ENCODE data around the gene FBXW5. TPM values are rescaled to one million over a fixed set of nuclear protein-coding genes. Genes with fewer than 3 reads are reported as not detected.
A peak's percentile ranks its signal among the peaks of the same experiment; 100 is the strongest.

The FBXW5 gene
- total RNA-seq, 1 experiment from 2014 or later, result 66.8 TPM

- intact Hi-C loops (cut with micrococcal nuclease; ENCODE audit: unreplicated experiment), result no loop called here
- peaks cover 18% of the 10 kb centered on the region for H3K4me1 ChIP-seq
- CTCF ChIA-PET, result no interaction called here
- Mint-ChIP-seq H3K36me3 (ENCODE audit: insufficient read depth, unreplicated experiment) (peaks cover 11% of the 10 kb centered on the region), H3K4me3 (ENCODE audit: unreplicated experiment) (no peak overlapping the region), H3K27ac (ENCODE audit: unreplicated experiment) (peak overlapping the region; percentile 15), H3K9me3 (ENCODE audit: unreplicated experiment) (no peaks in the 10 kb centered on the region), H3K4me1 (ENCODE audit: low read depth, unreplicated experiment) (no peaks in the 10 kb centered on the region), H3K27me3 (ENCODE audit: insufficient read depth, unreplicated experiment) (no peaks in the 10 kb centered on the region)
- H3K27me3 ChIP-seq (replicated peaks; ENCODE audit: control insufficient read depth, insufficient read depth, low read length), result no peaks in the 10 kb centered on the region
- POLR2A ChIA-PET, result no interaction called here
- no peaks in the 10 kb centered on the region for H3K9me3 ChIP-seq
- no peak for DNase-seq
- H3K4me3 ChIP-seq (ENCODE audit: low read depth, low read length), result no peak overlapping the region
- H3K36me3 ChIP-seq (ENCODE audit: control insufficient read depth, insufficient read depth, low read length), result no peaks in the 10 kb centered on the region
- BruUV-seq (replicated peaks), result no TSS peak
- no peak for TF ChIP-seq CTCF (IDR thresholded peaks at IDR 0.05; ENCODE audit: insufficient read depth in 1 of 2, low read depth in 1 of 2, low read length in 1 of 2, severe bottlenecking in 1 of 2, unreplicated experiment in 1 of 2)
Observed at GRCh38 chr9:136963341-136963740, 18.8 kb upstream of the FBXW5 start.

DNA sequence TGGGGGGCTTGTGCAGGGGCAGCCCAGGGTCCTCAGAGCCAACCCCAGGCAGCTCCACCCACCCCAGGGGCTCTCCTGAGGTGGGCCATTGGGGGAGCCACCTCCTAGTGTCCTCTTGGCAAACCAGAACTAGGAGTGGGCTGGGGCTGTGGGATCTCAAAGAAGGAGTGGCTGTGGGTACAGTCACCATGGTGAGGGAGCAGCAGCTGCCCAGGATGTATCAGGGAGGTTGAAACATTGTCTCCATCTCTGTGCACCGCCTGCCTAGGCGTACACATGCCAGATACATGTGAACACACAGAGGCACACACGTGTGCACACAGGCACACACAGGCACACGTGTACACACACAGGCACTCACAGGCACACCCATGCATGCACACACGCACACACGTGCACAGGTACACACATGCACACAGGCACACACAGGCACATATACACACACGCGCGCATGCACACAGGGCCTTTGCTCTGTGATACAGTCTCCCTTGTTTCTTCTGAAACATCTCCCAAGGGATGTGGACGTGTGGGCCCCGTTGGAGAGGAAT is 18.2 kb upstream of the FBXW5 start:
- Mint-ChIP-seq H3K27ac (ENCODE audit: unreplicated experiment) (peak overlapping the region; percentile 15), H3K36me3 (ENCODE audit: insufficient read depth, unreplicated experiment) (peaks cover 11% of the 10 kb centered on the region), H3K4me3 (ENCODE audit: unreplicated experiment) (no peak overlapping the region), H3K27me3 (ENCODE audit: insufficient read depth, unreplicated experiment) (no peaks in the 10 kb centered on the region), H3K9me3 (ENCODE audit: unreplicated experiment) (no peaks in the 10 kb centered on the region), H3K4me1 (ENCODE audit: low read depth, unreplicated experiment) (no peaks in the 10 kb centered on the region)
- ChIA-PET POLR2A (no interaction called here), CTCF (no interaction called here)
- Histone ChIP-seq H3K4me1 (peaks cover 18% of the 10 kb centered on the region), H3K27me3 (replicated peaks; ENCODE audit: control insufficient read depth, insufficient read depth, low read length) (no peaks in the 10 kb centered on the region), H3K36me3 (ENCODE audit: control insufficient read depth, insufficient read depth, low read length) (no peaks in the 10 kb centered on the region), H3K9me3 (no peaks in the 10 kb centered on the region), H3K4me3 (ENCODE audit: low read depth, low read length) (no peak overlapping the region)
- TF ChIP-seq CTCF (IDR thresholded peaks at IDR 0.05; ENCODE audit: insufficient read depth in 1 of 2, low read depth in 1 of 2, low read length in 1 of 2, severe bottlenecking in 1 of 2, unreplicated experiment in 1 of 2), result no peak
- BruUV-seq (replicated peaks), result no TSS peak
- intact Hi-C loops (cut with micrococcal nuclease; ENCODE audit: unreplicated experiment), result no loop called here
- DNase-seq, result no peak

DNA sequence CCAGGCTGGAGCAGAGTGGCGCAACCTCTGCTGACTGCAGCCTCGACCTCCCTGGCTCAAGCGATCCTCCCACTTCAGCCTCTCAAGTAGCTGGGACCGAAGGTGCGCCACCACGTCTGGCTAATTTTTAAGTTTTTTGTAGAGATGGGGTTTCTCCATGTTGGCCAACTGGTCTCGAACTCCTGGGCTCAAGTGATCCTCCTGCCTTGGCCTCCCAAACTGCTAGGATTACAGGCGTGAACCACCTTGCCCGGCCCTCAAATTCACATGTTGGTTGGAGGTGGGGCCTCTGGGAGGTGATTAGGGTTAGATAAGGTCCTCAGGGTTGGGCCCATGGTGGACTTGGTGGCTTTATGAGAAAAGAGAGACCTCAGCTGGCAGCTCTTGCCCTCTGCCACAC is 17.6 kb upstream of the FBXW5 start:
- peaks cover 18% of the 10 kb centered on the region for H3K4me1 ChIP-seq
- DNase-seq, result no peak
- no peak for TF ChIP-seq CTCF (IDR thresholded peaks at IDR 0.05; ENCODE audit: insufficient read depth in 1 of 2, low read depth in 1 of 2, low read length in 1 of 2, severe bottlenecking in 1 of 2, unreplicated experiment in 1 of 2)
- H3K9me3 Mint-ChIP-seq (ENCODE audit: unreplicated experiment), result peaks cover under 1% of the 10 kb centered on the region
- peaks cover 11% of the 10 kb centered on the region for H3K36me3 Mint-ChIP-seq (ENCODE audit: insufficient read depth, unreplicated experiment)
- H3K27ac Mint-ChIP-seq (ENCODE audit: unreplicated experiment), result no peak overlapping the region
- intact Hi-C loops (cut with micrococcal nuclease; ENCODE audit: unreplicated experiment), result no loop called here
- no peaks in the 10 kb centered on the region for H3K4me1 Mint-ChIP-seq (ENCODE audit: low read depth, unreplicated experiment)
- no peaks in the 10 kb centered on the region for H3K36me3 ChIP-seq (ENCODE audit: control insufficient read depth, insufficient read depth, low read length)
- no peaks in the 10 kb centered on the region for H3K27me3 Mint-ChIP-seq (ENCODE audit: insufficient read depth, unreplicated experiment)
- H3K9me3 ChIP-seq, result no peaks in the 10 kb centered on the region
- CTCF ChIA-PET, result no interaction called here
- no peaks in the 10 kb centered on the region for H3K27me3 ChIP-seq (replicated peaks; ENCODE audit: control insufficient read depth, insufficient read depth, low read length)
- no peak overlapping the region for H3K4me3 ChIP-seq (ENCODE audit: low read depth, low read length)
- POLR2A ChIA-PET, result no interaction called here
- no TSS peak for BruUV-seq (replicated peaks)
- H3K4me3 Mint-ChIP-seq (ENCODE audit: unreplicated experiment), result no peak overlapping the region

All from Caco-2 (cell line).